Loucy (cell line): ENCODE measurements around the gene CROCC2.

Source experiments
- H2AFZ ChIP-seq: fragments of 200-600 bp; sonication (generic); 2 replicates; pipeline ENCODE4 v1.6.0; 2016; ENCODE audit warnings: antibody characterized with exemption, mild to moderate bottlenecking, low read length, moderate library complexity
- H3F3A ChIP-seq: fragments of 200-600 bp; 2 replicates; pipeline ENCODE4 v1.6.0; 2016; ENCODE audit warnings: antibody characterized with exemption, low read depth, mild to moderate bottlenecking
- H3K27me3 ChIP-seq: fragments of 200-600 bp; sonication (generic); 2 replicates; pipeline ENCODE4 v1.6.1; 2014; ENCODE audit warnings: low read length, mild to moderate bottlenecking; ENCODE audit not compliant: insufficient read depth, poor library complexity, severe bottlenecking
- H3K36me3 ChIP-seq: fragments of 200-600 bp; sonication (generic); 2 replicates; pipeline ENCODE4 v1.6.1; 2016; ENCODE audit warnings: low read length; ENCODE audit not compliant: insufficient read depth
- H3K4me1 ChIP-seq: fragments of 200-600 bp; sonication (generic); 2 replicates; pipeline ENCODE4 v1.5.1; 2014; ENCODE audit warnings: low read length, mild to moderate bottlenecking; ENCODE audit not compliant: insufficient read depth, poor library complexity, severe bottlenecking
- H3K4me2 ChIP-seq: fragments of 200-600 bp; sonication (generic); 2 replicates; pipeline ENCODE4 v1.6.0; 2014; ENCODE audit warnings: antibody characterized with exemption, low read length, low read depth, mild to moderate bottlenecking; ENCODE audit not compliant: poor library complexity, severe bottlenecking
- H3K4me3 ChIP-seq: fragments of 200-600 bp; sonication (generic); 2 replicates; pipeline ENCODE4 v1.5.1; 2014; ENCODE audit warnings: low read length, mild to moderate bottlenecking, mixed read lengths; ENCODE audit not compliant: poor library complexity, severe bottlenecking
- H3K79me2 ChIP-seq: fragments of 200-600 bp; sonication (generic); 2 replicates; pipeline ENCODE4 v1.6.1; 2014; ENCODE audit warnings: low read length; ENCODE audit not compliant: insufficient read depth
- H3K9ac ChIP-seq: fragments of 200-600 bp; sonication (generic); 2 replicates; pipeline ENCODE4 v1.6.0; 2014; ENCODE audit warnings: mild to moderate bottlenecking, low read depth, low read length, moderate library complexity; ENCODE audit not compliant: poor library complexity, severe bottlenecking
- H3K9me2 ChIP-seq: fragments of 200-600 bp; sonication (generic); replicated peaks from 2 replicates; pipeline ENCODE4 v1.6.1; 2016; ENCODE audit warnings: low read depth, low read length, mixed read lengths
- H3K9me3 ChIP-seq: fragments of 200-600 bp; sonication (generic); 2 replicates; pipeline ENCODE4 v1.6.1; 2014; ENCODE audit warnings: mild to moderate bottlenecking, antibody characterized with exemption, low read length, low read depth; ENCODE audit not compliant: insufficient read depth
- H4K20me1 ChIP-seq: fragments of 200-600 bp; sonication (generic); 2 replicates; pipeline ENCODE4 v1.6.0; 2014; ENCODE audit warnings: antibody characterized with exemption, low read length, mild to moderate bottlenecking; ENCODE audit not compliant: insufficient read depth, poor library complexity, severe bottlenecking
- EZH2phosphoT487 ChIP-seq: fragments of 200-600 bp; IDR thresholded peaks from 2 replicates; pipeline ENCODE4 v1.6.1; 2018; ENCODE audit warnings: antibody characterized with exemption, mild to moderate bottlenecking, moderate library complexity, borderline replicate concordance
- TF ChIP-seq, protein P1 (sequence below): fragments of 200-600 bp; sonication (generic); conservative IDR thresholded peaks from 2 replicates; pipeline ENCODE4 v1.5.1; 2014; ENCODE audit warnings: mild to moderate bottlenecking, antibody characterized with exemption, low read length

Gene CROCC2

DNA sequence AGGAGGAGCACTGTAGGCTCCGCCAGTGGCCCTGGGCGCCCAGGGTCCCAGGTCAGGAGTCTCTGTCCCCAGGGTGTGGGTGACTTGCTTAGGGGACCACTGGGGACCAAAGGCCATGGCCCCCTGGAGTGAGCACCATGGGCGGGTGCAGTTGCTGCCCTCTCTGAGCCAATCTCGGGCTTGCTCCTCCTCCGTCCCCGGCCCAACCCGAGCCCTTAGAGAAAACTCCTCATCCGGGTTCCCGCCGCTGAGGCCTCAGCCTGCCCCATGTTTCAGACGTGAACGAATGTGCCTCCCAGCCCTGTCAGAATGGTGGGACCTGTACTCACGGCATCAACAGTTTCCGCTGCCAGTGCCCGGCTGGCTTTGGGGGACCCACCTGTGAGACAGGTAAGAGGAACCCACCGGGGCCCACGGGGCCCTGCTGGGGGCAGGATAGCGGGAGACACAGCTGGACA lies 130.9 kb downstream of the CROCC2 start:
- H3K4me3 ChIP-seq, result no peak overlapping the region
- H3K27me3 ChIP-seq, result no peaks in the 10 kb centered on the region
- H2AFZ ChIP-seq, result no peak overlapping the region
- no peaks in the 10 kb centered on the region for H3K9me2 ChIP-seq
- no peak for TF ChIP-seq EZH2phosphoT487
- TF ChIP-seq, protein P1, sequence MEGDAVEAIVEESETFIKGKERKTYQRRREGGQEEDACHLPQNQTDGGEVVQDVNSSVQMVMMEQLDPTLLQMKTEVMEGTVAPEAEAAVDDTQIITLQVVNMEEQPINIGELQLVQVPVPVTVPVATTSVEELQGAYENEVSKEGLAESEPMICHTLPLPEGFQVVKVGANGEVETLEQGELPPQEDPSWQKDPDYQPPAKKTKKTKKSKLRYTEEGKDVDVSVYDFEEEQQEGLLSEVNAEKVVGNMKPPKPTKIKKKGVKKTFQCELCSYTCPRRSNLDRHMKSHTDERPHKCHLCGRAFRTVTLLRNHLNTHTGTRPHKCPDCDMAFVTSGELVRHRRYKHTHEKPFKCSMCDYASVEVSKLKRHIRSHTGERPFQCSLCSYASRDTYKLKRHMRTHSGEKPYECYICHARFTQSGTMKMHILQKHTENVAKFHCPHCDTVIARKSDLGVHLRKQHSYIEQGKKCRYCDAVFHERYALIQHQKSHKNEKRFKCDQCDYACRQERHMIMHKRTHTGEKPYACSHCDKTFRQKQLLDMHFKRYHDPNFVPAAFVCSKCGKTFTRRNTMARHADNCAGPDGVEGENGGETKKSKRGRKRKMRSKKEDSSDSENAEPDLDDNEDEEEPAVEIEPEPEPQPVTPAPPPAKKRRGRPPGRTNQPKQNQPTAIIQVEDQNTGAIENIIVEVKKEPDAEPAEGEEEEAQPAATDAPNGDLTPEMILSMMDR, result no peak
- H3K4me1 ChIP-seq, result no peaks in the 10 kb centered on the region
- no peaks in the 10 kb centered on the region for H3K9me3 ChIP-seq
- H3K79me2 ChIP-seq, result no peaks in the 10 kb centered on the region
- H3K4me2 ChIP-seq, result no peak overlapping the region
- H3K9ac ChIP-seq, result no peak overlapping the region
- no peaks in the 10 kb centered on the region for H4K20me1 ChIP-seq
- no peaks in the 10 kb centered on the region for H3F3A ChIP-seq
- no peaks in the 10 kb centered on the region for H3K36me3 ChIP-seq

DNA sequence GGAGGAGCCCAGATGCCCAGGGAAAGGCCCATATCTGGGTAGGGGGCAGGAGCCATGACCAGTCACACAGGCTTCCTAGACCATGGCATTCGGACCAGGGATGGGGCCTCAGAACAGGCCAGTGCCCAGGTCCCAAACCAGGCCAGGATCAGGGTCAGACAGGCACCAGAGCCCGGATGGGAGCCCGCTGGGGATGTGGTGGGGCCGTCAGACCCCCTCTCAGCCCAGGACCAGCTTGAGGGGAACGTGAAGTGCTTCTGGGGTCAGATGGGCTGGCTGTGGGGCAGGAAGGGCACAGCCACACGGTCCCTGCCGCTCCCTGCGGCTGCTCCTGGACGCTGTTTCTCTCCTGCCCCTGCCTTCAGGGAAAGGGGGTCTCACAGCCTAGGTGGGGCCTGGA lies 131.4 kb downstream of the CROCC2 start:
- H3K9me3 ChIP-seq, result no peaks in the 10 kb centered on the region
- H3K4me3 ChIP-seq, result no peak overlapping the region
- no peak for TF ChIP-seq EZH2phosphoT487
- TF ChIP-seq, protein P1, result no peak
- H3K79me2 ChIP-seq, result no peaks in the 10 kb centered on the region
- H3F3A ChIP-seq, result no peaks in the 10 kb centered on the region
- H3K4me2 ChIP-seq, result no peak overlapping the region
- H3K9ac ChIP-seq, result no peak overlapping the region
- H3K36me3 ChIP-seq, result no peaks in the 10 kb centered on the region
- H4K20me1 ChIP-seq, result no peaks in the 10 kb centered on the region
- H3K4me1 ChIP-seq, result no peaks in the 10 kb centered on the region
- H2AFZ ChIP-seq, result no peak overlapping the region
- no peaks in the 10 kb centered on the region for H3K9me2 ChIP-seq
- H3K27me3 ChIP-seq, result no peaks in the 10 kb centered on the region

DNA sequence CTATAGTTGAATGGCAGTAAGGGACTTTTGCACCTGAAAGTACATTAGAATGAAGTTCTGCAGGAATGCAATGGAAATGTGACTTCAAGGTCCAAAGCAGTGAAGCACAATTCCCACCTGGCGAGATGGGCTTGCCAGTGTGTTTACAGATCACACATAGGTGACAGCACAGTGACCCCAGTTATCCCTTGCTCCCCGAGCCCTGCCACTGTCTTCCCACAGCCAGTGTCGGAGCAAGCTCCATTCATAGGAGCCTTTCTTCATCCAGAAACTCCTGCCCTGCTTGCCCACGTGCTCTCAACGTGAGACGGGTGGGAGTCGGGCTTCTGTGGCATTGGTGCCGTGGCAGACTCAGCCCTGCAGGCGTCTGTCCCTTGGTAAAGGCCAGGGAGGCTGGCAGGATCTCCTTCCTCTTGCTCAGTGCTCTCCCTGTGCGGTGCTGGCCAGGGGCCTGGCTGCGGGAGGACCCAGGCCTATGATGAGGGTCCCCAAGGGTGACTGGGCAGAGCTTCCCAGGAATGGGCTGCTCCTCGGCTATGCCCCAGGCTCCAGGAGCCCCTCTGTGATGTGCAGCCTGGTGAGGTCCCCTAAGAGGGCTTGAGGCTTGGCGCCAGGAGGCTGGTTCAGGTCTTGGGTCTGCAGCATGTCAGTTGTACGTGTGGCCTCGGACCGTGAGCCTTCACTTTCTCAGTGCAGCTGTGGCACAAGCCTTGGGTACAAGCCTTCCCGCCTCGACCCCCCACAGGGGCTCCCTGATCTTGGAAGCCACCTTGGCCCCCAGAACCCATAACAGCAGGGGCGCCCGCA lies 132.4 kb downstream of the CROCC2 start:
- Histone ChIP-seq H3K79me2 (no peaks in the 10 kb centered on the region), H3K4me2 (no peak overlapping the region), H3K9ac (no peak overlapping the region), H3K27me3 (no peaks in the 10 kb centered on the region), H3F3A (no peaks in the 10 kb centered on the region), H4K20me1 (no peaks in the 10 kb centered on the region), H3K4me1 (no peaks in the 10 kb centered on the region), H3K9me2 (no peaks in the 10 kb centered on the region), H2AFZ (no peak overlapping the region), H3K4me3 (no peak overlapping the region), H3K9me3 (no peaks in the 10 kb centered on the region), H3K36me3 (no peaks in the 10 kb centered on the region)
- TF ChIP-seq, protein P1, result no peak
- no peak for TF ChIP-seq EZH2phosphoT487
